ENCODE data around the gene DLK2. TPM values are rescaled to one million over a fixed set of nuclear protein-coding genes. Genes with fewer than 3 reads are reported as not detected.

Gene DLK2
- total and polyA plus RNA-seq, 2 of the 13 experiments (the other 11 are each of a cell fraction or from before 2014, with no cell fraction given) = 1.2 to 3.8 TPM

GRCh38 chr6:43427406-43428111 lies 27.8 kb downstream of the DLK2 start, which contains the start of gene ABCC10 (continued):
- TF ChIP-seq ZNF18 (CRISPR knock-in tag; IDR thresholded peaks at IDR 0.05; ENCODE audit: insufficient replicate concordance) (no peak), PAX8 (CRISPR knock-in tag; IDR thresholded peaks at IDR 0.05; ENCODE audit: borderline replicate concordance) (peak; percentile 80; the same call in 1 of the 2 replicates), SKI (IDR thresholded peaks at IDR 0.05; ENCODE audit: partially characterized antibody) (peak; percentile 37), ZNF333 (CRISPR knock-in tag; IDR thresholded peaks at IDR 0.05; ENCODE audit: borderline replicate concordance) (peak; percentile 46; the same call in 1 of the 2 replicates), ZFAT (CRISPR knock-in tag; conservative IDR thresholded peaks at IDR 0.05) (0 out of 2 replicates have a peak, but pooled peaks have one; percentile 43), TCF12 (IDR thresholded peaks at IDR 0.05) (no peak), TCF12 (CRISPR knock-in tag; IDR thresholded peaks at IDR 0.05) (peak; percentile 87; the same call in 1 of the 2 replicates), MEIS2 (CRISPR knock-in tag; IDR thresholded peaks at IDR 0.05) (peak; percentile 52; the same call in 1 of the 2 replicates), RFXAP (CRISPR knock-in tag; IDR thresholded peaks at IDR 0.05; ENCODE audit: borderline replicate concordance) (peak; percentile 92), ZNF264 (CRISPR knock-in tag; IDR thresholded peaks at IDR 0.05) (peak; percentile 85), SRSF1 (optimal IDR thresholded peaks at IDR 0.05; ENCODE audit: low read depth, low read length) (peak; percentile 96), ZSCAN9 (CRISPR knock-in tag; IDR thresholded peaks at IDR 0.05; ENCODE audit: borderline replicate concordance) (0 out of 2 replicates have a peak, but pooled peaks have one; percentile 69), ZBTB1 (CRISPR knock-in tag; IDR thresholded peaks at IDR 0.05; ENCODE audit: borderline replicate concordance) (no peak), HNF1A (IDR thresholded peaks at IDR 0.05; ENCODE audit: low read depth) (peak; percentile 46; the same call in 1 of the 2 replicates), HNF1A (CRISPR knock-in tag; IDR thresholded peaks at IDR 0.05; ENCODE audit: borderline replicate concordance) (no peak; the same call in 1 of the 2 replicates), RELA (CRISPR knock-in tag; IDR thresholded peaks at IDR 0.05) (no peak), ZNF317 (CRISPR knock-in tag; IDR thresholded peaks at IDR 0.05) (peak; percentile 93), HDAC1 (CRISPR knock-in tag; IDR thresholded peaks at IDR 0.05) (peak; percentile 91), LBX2 (CRISPR knock-in tag; IDR thresholded peaks at IDR 0.05; ENCODE audit: borderline replicate concordance) (peak; percentile 20; the same call in 1 of the 2 replicates)
- TF ChIP-seq, protein P1, sequence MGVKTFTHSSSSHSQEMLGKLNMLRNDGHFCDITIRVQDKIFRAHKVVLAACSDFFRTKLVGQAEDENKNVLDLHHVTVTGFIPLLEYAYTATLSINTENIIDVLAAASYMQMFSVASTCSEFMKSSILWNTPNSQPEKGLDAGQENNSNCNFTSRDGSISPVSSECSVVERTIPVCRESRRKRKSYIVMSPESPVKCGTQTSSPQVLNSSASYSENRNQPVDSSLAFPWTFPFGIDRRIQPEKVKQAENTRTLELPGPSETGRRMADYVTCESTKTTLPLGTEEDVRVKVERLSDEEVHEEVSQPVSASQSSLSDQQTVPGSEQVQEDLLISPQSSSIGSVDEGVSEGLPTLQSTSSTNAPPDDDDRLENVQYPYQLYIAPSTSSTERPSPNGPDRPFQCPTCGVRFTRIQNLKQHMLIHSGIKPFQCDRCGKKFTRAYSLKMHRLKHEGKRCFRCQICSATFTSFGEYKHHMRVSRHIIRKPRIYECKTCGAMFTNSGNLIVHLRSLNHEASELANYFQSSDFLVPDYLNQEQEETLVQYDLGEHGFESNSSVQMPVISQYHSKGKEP (CRISPR knock-in tag; IDR thresholded peaks at IDR 0.05) = no peak
- TF ChIP-seq, protein P2, sequence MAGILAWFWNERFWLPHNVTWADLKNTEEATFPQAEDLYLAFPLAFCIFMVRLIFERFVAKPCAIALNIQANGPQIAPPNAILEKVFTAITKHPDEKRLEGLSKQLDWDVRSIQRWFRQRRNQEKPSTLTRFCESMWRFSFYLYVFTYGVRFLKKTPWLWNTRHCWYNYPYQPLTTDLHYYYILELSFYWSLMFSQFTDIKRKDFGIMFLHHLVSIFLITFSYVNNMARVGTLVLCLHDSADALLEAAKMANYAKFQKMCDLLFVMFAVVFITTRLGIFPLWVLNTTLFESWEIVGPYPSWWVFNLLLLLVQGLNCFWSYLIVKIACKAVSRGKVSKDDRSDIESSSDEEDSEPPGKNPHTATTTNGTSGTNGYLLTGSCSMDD (CRISPR knock-in tag; IDR thresholded peaks at IDR 0.05) = no peak
